ENCODE data around the gene TSEN15. TPM values are rescaled to one million over a fixed set of nuclear protein-coding genes. Genes with fewer than 3 reads are reported as not detected.

Gene TSEN15
- polyA plus RNA-seq, 2 of the 4 experiments (the other 2 are of a cell fraction) = 36.7 to 79.9 TPM

DNA sequence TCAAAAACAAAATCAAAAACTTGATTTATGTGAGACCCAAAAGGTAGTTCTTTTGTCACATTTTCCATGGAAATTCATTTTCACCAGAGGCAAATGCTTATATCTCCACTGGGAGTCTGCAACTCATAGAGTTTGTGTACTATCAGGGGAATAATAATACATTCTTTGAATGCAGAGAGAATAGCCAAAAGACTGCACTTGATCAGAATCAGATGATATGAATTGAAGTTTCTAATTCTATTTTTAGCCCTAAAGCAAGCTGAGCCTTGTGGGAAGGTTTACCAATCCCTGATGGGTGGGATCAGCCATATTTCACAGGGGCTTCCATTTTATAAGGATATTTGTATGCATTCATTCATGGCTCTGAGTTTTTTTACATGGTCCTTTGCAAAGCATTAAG lies 49.6 kb downstream of the TSEN15 start:
- Histone ChIP-seq H3K27ac (no peak overlapping the region), H3K4me3 (no peak overlapping the region), H3K4me1 (no peaks in the 10 kb centered on the region), H3K4me2 (no peak overlapping the region), H3K9me3 (no peaks in the 10 kb centered on the region; the same call in 2 of the 3 replicates)
- ATAC-seq = no peak
- no peak for TF ChIP-seq EHMT2 (IDR thresholded peaks at IDR 0.05; ENCODE audit: low read depth)
- TF ChIP-seq, protein P1, sequence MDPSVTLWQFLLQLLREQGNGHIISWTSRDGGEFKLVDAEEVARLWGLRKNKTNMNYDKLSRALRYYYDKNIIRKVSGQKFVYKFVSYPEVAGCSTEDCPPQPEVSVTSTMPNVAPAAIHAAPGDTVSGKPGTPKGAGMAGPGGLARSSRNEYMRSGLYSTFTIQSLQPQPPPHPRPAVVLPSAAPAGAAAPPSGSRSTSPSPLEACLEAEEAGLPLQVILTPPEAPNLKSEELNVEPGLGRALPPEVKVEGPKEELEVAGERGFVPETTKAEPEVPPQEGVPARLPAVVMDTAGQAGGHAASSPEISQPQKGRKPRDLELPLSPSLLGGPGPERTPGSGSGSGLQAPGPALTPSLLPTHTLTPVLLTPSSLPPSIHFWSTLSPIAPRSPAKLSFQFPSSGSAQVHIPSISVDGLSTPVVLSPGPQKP (IDR thresholded peaks at IDR 0.05; ENCODE audit: low read depth, low read length) = no peak
- TF ChIP-seq, protein P2, sequence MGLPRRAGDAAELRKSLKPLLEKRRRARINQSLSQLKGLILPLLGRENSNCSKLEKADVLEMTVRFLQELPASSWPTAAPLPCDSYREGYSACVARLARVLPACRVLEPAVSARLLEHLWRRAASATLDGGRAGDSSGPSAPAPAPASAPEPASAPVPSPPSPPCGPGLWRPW (IDR thresholded peaks at IDR 0.05) = no peak
- TF ChIP-seq ZC3H11A (IDR thresholded peaks at IDR 0.05) = no peak
- no peak for TF ChIP-seq HDAC2 (IDR thresholded peaks at IDR 0.05)
- TF ChIP-seq, protein P3, sequence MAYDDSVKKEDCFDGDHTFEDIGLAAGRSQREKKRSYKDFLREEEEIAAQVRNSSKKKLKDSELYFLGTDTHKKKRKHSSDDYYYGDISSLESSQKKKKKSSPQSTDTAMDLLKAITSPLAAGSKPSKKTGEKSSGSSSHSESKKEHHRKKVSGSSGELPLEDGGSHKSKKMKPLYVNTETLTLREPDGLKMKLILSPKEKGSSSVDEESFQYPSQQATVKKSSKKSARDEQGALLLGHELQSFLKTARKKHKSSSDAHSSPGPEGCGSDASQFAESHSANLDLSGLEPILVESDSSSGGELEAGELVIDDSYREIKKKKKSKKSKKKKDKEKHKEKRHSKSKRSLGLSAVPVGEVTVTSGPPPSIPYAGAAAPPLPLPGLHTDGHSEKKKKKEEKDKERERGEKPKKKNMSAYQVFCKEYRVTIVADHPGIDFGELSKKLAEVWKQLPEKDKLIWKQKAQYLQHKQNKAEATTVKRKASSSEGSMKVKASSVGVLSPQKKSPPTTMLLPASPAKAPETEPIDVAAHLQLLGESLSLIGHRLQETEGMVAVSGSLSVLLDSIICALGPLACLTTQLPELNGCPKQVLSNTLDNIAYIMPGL (CRISPR knock-in tag; IDR thresholded peaks at IDR 0.05; ENCODE audit: borderline replicate concordance) = no peak
- TF ChIP-seq RCOR1 (IDR thresholded peaks at IDR 0.05; ENCODE audit: low read depth, low read length) = no peak
- TF ChIP-seq RNF2 (IDR thresholded peaks at IDR 0.05; ENCODE audit: borderline replicate concordance, low read depth) = no peak
- no peak for TF ChIP-seq JUNB (IDR thresholded peaks at IDR 0.05)
- TF ChIP-seq HOXB13 (CRISPR knock-in tag; IDR thresholded peaks at IDR 0.05; ENCODE audit: low read depth) = no peak
- TF ChIP-seq FOXS1 (CRISPR knock-in tag; IDR thresholded peaks at IDR 0.05) = no peak
- TF ChIP-seq, protein P4, sequence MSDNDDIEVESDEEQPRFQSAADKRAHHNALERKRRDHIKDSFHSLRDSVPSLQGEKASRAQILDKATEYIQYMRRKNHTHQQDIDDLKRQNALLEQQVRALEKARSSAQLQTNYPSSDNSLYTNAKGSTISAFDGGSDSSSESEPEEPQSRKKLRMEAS (IDR thresholded peaks at IDR 0.05) = no peak
- no peak for TF ChIP-seq CBX2 (IDR thresholded peaks at IDR 0.05; ENCODE audit: borderline replicate concordance, low read depth)
- no peak for TF ChIP-seq MYC (IDR thresholded peaks at IDR 0.05; ENCODE audit: borderline replicate concordance, low read length)
- no peak for TF ChIP-seq ZSCAN20 (CRISPR knock-in tag; IDR thresholded peaks at IDR 0.05)
- POLR2A ChIA-PET = no interaction called here
- CTCF ChIA-PET = interaction anchor here (0.9 kb wide), 1 partner anchor 563 kb away, joined by 3 read pairs; no protein-coding TSS in a partner anchor
- no peak for FAIRE-seq
- DNase-seq (ENCODE audit: low read depth in 1 of 2, low spot score in 1 of 2) = no peak

DNA sequence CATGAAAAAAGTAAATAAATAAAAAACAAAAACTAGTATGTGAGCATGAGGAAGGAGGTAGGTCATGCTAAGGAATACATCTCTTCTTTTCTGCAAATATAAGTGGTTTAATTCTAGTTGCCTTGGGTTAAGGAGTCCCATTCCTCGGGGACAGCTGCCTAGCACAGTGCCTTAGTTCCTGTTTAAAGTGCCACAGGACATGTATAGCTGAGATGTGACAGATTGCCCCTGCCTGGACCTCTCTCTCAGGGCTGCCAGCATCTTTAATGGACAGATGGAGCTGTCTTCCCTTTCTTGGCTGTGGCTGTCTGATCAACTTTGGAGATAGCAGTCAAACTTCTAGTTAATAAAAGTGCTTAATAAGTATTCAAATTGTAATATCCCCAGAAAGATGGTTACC lies 50.0 kb downstream of the TSEN15 start:
- Histone ChIP-seq H3K9me3 (peaks cover under 1% of the 10 kb centered on the region; the same call in 1 of the 3 replicates), H3K27ac (no peak overlapping the region), H3K4me1 (no peaks in the 10 kb centered on the region), H3K4me3 (no peak overlapping the region), H3K4me2 (no peak overlapping the region)
- FAIRE-seq (no peak), DNase-seq (ENCODE audit: low read depth in 1 of 2, low spot score in 1 of 2) (no peak), ATAC-seq (no peak)
- ChIA-PET CTCF (interaction anchor here (0.9 kb wide), 1 partner anchor 562 kb away, joined by 3 read pairs; no protein-coding TSS in a partner anchor), POLR2A (no interaction called here)
- TF ChIP-seq HDAC2 (IDR thresholded peaks at IDR 0.05) = no peak
- no peak for TF ChIP-seq TFCP2L1 (CRISPR knock-in tag; IDR thresholded peaks at IDR 0.05)
- TF ChIP-seq HEYL (CRISPR knock-in tag; IDR thresholded peaks at IDR 0.05) = no peak
- 28% methylated on average over 1 of the region's 1 CpG for WGBS (ENCODE audit: missing lambda C conversion rate)

DNA sequence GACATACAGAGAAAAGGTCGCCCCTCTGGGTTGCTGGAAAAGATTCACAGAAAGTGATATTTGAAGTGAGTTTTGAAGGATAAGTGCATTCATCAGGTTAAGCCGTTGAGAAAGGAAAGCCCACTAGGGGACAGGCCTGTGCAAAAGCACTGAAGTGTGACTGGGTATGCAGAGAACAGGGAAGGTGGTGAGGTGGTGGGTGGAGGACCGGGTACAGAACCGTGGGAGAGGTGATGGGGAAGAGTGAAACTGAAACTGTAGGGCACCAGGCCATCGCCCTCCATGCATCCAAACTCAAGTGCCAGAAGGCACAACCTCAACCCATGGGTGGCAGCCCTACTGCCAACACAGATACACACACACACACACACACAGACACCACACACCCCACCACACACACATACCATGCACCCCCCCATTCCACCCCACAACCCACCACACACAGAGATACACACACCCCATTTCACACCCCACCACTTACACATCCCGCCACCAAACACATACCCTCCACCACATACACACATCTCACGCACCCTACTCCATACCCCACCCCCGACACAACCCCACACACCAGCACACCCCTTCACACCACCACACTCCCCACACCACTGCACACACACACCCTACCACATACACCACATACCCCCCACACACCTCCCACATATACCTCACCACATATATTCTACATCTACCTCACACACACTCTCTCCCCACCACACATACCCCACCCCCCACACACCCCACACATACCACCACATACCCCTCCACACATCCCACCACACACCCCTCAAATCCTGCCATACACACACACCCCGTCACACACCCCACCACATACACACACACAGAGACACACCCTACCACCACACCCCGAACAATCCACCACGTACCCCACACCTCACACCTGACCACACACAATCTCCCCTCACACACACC lies 59.0 kb downstream of the TSEN15 start:
- DNase-seq (ENCODE audit: low read depth in 1 of 2, low spot score in 1 of 2) (no peak), FAIRE-seq (no peak), ATAC-seq (peak in 1 of 2 experiments; percentile 19; a peak in 2 of 6 replicates)
- H3K4me1 ChIP-seq = no peaks in the 10 kb centered on the region
- no peak overlapping the region for H3K4me3 ChIP-seq
- H3K4me2 ChIP-seq = no peak overlapping the region
- peaks cover 2% of the 10 kb centered on the region; the same call in 1 of the 3 replicates for H3K9me3 ChIP-seq
- WGBS (ENCODE audit: missing lambda C conversion rate) = 75% methylated on average over 11 of the region's 11 CpGs
- TF ChIP-seq HOXA7 (CRISPR knock-in tag; IDR thresholded peaks at IDR 0.05) (no peak), RAD21 (conservative IDR thresholded peaks at IDR 0.05 in 1 of 2, IDR thresholded peaks at IDR 0.05 in 1 of 2) (0 out of 5 replicates have a peak, but pooled peaks of 1 of the 2 experiments have one; percentile 9)
- H3K27ac ChIP-seq = no peak overlapping the region
- ChIA-PET POLR2A (no interaction called here), CTCF (no interaction called here)
